8988T (cell line): ENCODE measurements around the gene ASTL.

Experiments
- DNase-seq: peaks from one replicate; pipeline ENCODE4 v3.0.0; 2011

The ASTL gene

GRCh38 chr2:96074156-96074555 lies 64.1 kb downstream of the ASTL start:
- DNase-seq, result no peak

- no peak for DNase-seq
These were observed 65.0 kb downstream of the ASTL start for GRCh38 chr2:96073170-96073775.
